PC-9 (cell line): ENCODE measurements around the gene POLD3.

ENCODE experiments used
- EZH2 ChIP-seq: fragments of 200-600 bp; sonication (generic); IDR thresholded peaks from 2 replicates; pipeline ENCODE4 v1.8.0; 2017; ENCODE audit warnings: antibody characterized with exemption, low read depth
- TF ChIP-seq, protein P1 (sequence below): fragments of 200-600 bp; sonication (generic); conservative IDR thresholded peaks from 2 replicates; pipeline ENCODE4 v1.6.1; 2017; ENCODE audit warnings: mixed run types, antibody characterized with exemption, mild to moderate bottlenecking, moderate library complexity

DNA sequence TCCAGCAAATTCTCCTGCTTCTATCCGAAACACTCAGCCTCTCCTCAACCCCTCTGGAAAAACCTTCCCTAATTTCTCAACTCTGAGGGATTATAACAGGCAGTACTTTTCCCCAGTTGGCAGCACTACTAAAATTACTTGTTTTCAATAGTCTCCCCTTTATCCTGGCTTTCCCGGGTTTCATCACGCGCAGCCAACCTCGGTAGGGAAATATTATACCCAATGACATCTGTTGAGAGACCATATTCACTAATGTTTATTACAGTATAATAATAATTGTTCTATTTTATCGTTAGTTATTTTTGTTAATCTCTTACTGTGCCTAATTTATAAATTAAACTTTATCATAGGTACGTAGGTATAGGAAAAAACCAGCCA is 330 bp upstream of the POLD3 start:
- TF ChIP-seq, protein P1, sequence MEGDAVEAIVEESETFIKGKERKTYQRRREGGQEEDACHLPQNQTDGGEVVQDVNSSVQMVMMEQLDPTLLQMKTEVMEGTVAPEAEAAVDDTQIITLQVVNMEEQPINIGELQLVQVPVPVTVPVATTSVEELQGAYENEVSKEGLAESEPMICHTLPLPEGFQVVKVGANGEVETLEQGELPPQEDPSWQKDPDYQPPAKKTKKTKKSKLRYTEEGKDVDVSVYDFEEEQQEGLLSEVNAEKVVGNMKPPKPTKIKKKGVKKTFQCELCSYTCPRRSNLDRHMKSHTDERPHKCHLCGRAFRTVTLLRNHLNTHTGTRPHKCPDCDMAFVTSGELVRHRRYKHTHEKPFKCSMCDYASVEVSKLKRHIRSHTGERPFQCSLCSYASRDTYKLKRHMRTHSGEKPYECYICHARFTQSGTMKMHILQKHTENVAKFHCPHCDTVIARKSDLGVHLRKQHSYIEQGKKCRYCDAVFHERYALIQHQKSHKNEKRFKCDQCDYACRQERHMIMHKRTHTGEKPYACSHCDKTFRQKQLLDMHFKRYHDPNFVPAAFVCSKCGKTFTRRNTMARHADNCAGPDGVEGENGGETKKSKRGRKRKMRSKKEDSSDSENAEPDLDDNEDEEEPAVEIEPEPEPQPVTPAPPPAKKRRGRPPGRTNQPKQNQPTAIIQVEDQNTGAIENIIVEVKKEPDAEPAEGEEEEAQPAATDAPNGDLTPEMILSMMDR, result 0 out of 2 replicates have a peak, but pooled peaks have one; percentile 17
- no peak for TF ChIP-seq EZH2
